Epithelial cell of proximal tubule (primary cell): ENCODE results near the gene RNF32. TPM values are rescaled to one million over a fixed set of nuclear protein-coding genes. Genes with fewer than 3 reads are reported as not detected.
A peak's percentile ranks its signal among the peaks of the same experiment; 100 is the strongest.

Source experiments
- DNase-seq: peaks from one replicate; pipeline ENCODE4 v3.0.0-alpha.2; 2011; ENCODE audit warnings: low read depth
- H3K4me3 ChIP-seq: 2 replicates; pipeline ENCODE4 v1.5.1; 2011; ENCODE audit warnings: low read depth, mild to moderate bottlenecking, low read length
- CTCF ChIP-seq: conservative IDR thresholded peaks from 2 replicates; pipeline ENCODE4 v1.5.1; 2012; ENCODE audit warnings: low read depth, mild to moderate bottlenecking, low read length
- total RNA-seq: library from RNA; depleted of rRNA; stranded (reverse); fragments of >200 nt; gene quantifications from 2 replicates; pipeline ENCODE4 v1.2.3, GENCODE V29; 2015

RNF32 gene
- total RNA-seq, 1 donor from 2014 or later = 0.35 TPM

- no peak for TF ChIP-seq CTCF
- no peak for DNase-seq
These were observed 35.1 kb downstream of the RNF32 start for GRCh38 chr7:156675721-156676120.

GRCh38 chr7:156676263-156676662 is 35.7 kb downstream of the RNF32 start:
- no peak for DNase-seq
- TF ChIP-seq CTCF = no peak
- H3K4me3 ChIP-seq = no peak overlapping the region

More at GRCh38 chr7:156675721-156676120, 35.1 kb downstream of the RNF32 start:
- no peak overlapping the region for H3K4me3 ChIP-seq

- H3K4me3 ChIP-seq = no peak overlapping the region
- no peak for TF ChIP-seq CTCF
- DNase-seq = no peak
These were observed 36.9 kb downstream of the RNF32 start for GRCh38 chr7:156677374-156678054.

- H3K4me3 ChIP-seq = no peak overlapping the region
- no peak for DNase-seq
- TF ChIP-seq CTCF = no peak
These were observed 39.7 kb downstream of the RNF32 start for GRCh38 chr7:156680281-156680680.

- TF ChIP-seq CTCF = no peak
- DNase-seq = no peak
These were observed 42.4 kb downstream of the RNF32 start for GRCh38 chr7:156682928-156683327.

GRCh38 chr7:156684251-156684650 is 43.7 kb downstream of the RNF32 start:
- no peak for DNase-seq
- no peak for TF ChIP-seq CTCF
- H3K4me3 ChIP-seq = no peak overlapping the region

More at GRCh38 chr7:156682928-156683327, 42.4 kb downstream of the RNF32 start:
- no peak overlapping the region for H3K4me3 ChIP-seq

GRCh38 chr7:156684661-156685060 is 44.1 kb downstream of the RNF32 start:
- peak; percentile 7 for DNase-seq
- H3K4me3 ChIP-seq = no peak overlapping the region
- TF ChIP-seq CTCF = no peak
